Esophagus (tissue), 2 donors: Measurements from ENCODE around the gene RAB7A. TPM values are rescaled to one million over a fixed set of nuclear protein-coding genes. Genes with fewer than 3 reads are reported as not detected.
"Not testable (repeated sequence)": the region's sequence is repeated elsewhere in the genome, so short reads cannot be mapped to it uniquely, and the experiment has no call there.

Experiments used
- H3K27ac ChIP-seq, 2 donors: one replicate each; pipeline ENCODE4 v1.5.1; 2013; ENCODE audit warnings: low read depth in 2 of 2, mild to moderate bottlenecking in 2 of 2, inconsistent platforms in 1 of 2, low read length in 1 of 2, moderate library complexity in 1 of 2
- H3K27me3 ChIP-seq, 2 donors: one replicate each; pipeline ENCODE4 v1.6.1; 2013; ENCODE audit warnings: low read length in 2 of 2, control low read depth in 1 of 2, mild to moderate bottlenecking in 1 of 2; ENCODE audit not compliant: insufficient read depth in 2 of 2, control insufficient read depth in 1 of 2
- H3K36me3 ChIP-seq, 2 donors: one replicate each; pipeline ENCODE4 v1.6.1; 2013; ENCODE audit warnings: low read length in 1 of 2; ENCODE audit not compliant: control insufficient read depth in 2 of 2, insufficient read depth in 2 of 2
- H3K4me1 ChIP-seq, 2 donors: one replicate each; pipeline ENCODE4 v1.6.1; 2013; ENCODE audit warnings: low read length in 1 of 2; ENCODE audit not compliant: control insufficient read depth in 2 of 2, insufficient read depth in 2 of 2
- H3K4me3 ChIP-seq, 2 donors: one replicate each; pipeline ENCODE4 v1.5.1; 2013; ENCODE audit warnings: low read length in 2 of 2, mild to moderate bottlenecking in 2 of 2, low read depth in 1 of 2, moderate library complexity in 1 of 2
- H3K9me3 ChIP-seq, 2 donors: one replicate each; pipeline ENCODE4 v1.6.1; 2013; ENCODE audit warnings: mild to moderate bottlenecking in 2 of 2, low read depth in 1 of 2, low read length in 1 of 2, moderate library complexity in 1 of 2; ENCODE audit not compliant: control insufficient read depth in 2 of 2, insufficient read depth in 1 of 2
- WGBS, 2 donors: extraction: QIAGEN DNeasy Blood & Tissue Kit; methylation state at CpG; one replicate each; pipeline ENCODE4 v1.1.7; 2013; 5-methylcytosine and 5-hydroxymethylcytosine counted together
- polyA plus RNA-seq, 2 donors: library from polyadenylated mRNA; stranded (reverse); fragments of 200-250 nt; gene quantifications; one replicate each; pipeline ENCODE4 v1.2.3, GENCODE V29; 2013
- donor health status: healthy with polysubstance abuse.
- donor health status: Bipolar disorder and iron deficiency.

RAB7A gene
- polyA plus RNA-seq, 2 donors = 132 to 137 TPM

GRCh38 chr3:128748557-128748956 lies 22.6 kb downstream of the RAB7A start:
- Histone ChIP-seq H3K27me3 (no peaks in the 10 kb centered on the region), H3K9me3 (no peaks in the 10 kb centered on the region), H3K4me1 (no peaks in the 10 kb centered on the region), H3K4me3 (no peak overlapping the region), H3K27ac (peak overlapping the region in 1 of 2 donors; percentile 29), H3K36me3 (peaks cover 0 to 5% of the 10 kb centered on the region in 2 donors)
- 79 to 84% methylated on average over 4 of the region's 4 CpGs for WGBS, 2 donors

GRCh38 chr3:128749035-128749434 lies 23.1 kb downstream of the RAB7A start:
- H3K4me3 ChIP-seq = no peak overlapping the region
- H3K27me3 ChIP-seq = no peaks in the 10 kb centered on the region
- H3K9me3 ChIP-seq = no peaks in the 10 kb centered on the region
- peaks cover 0 to 5% of the 10 kb centered on the region in 2 donors for H3K36me3 ChIP-seq
- H3K27ac ChIP-seq = peak overlapping the region in 1 of 2 donors; percentile 29
- no peaks in the 10 kb centered on the region for H3K4me1 ChIP-seq

GRCh38 chr3:128749561-128749960 lies 23.6 kb downstream of the RAB7A start:
- not testable (repeated sequence) for H3K9me3 ChIP-seq, H3K36me3 ChIP-seq, H3K27me3 ChIP-seq, H3K4me1 ChIP-seq, H3K27ac ChIP-seq, H3K4me3 ChIP-seq
- 93 to 95% methylated on average over 5 of the region's 5 CpGs for WGBS, 2 donors

GRCh38 chr3:128753715-128754114 lies 27.7 kb downstream of the RAB7A start:
- H3K27me3 ChIP-seq = no peaks in the 10 kb centered on the region
- H3K36me3 ChIP-seq = no peaks in the 10 kb centered on the region
- 56 to 58% methylated on average over 1 of the region's 1 CpG for WGBS, 2 donors
- H3K9me3 ChIP-seq = no peaks in the 10 kb centered on the region
- H3K27ac ChIP-seq = peak overlapping the region in 1 of 2 donors; percentile 64
- H3K4me1 ChIP-seq = no peaks in the 10 kb centered on the region
- no peak overlapping the region for H3K4me3 ChIP-seq

- no peaks in the 10 kb centered on the region for H3K27me3 ChIP-seq
- WGBS, 2 donors = 84 to 92% methylated on average over 5 of the region's 5 CpGs
- H3K9me3 ChIP-seq = no peaks in the 10 kb centered on the region
- H3K36me3 ChIP-seq = peaks cover 0 to 5% of the 10 kb centered on the region in 2 donors
- no peak overlapping the region for H3K27ac ChIP-seq
- H3K4me3 ChIP-seq = no peak overlapping the region
- H3K4me1 ChIP-seq = peaks cover 0 to 4% of the 10 kb centered on the region in 2 donors
Observed at GRCh38 chr3:128760042-128760441, 34.1 kb downstream of the RAB7A start.

GRCh38 chr3:128760881-128761280 lies 34.9 kb downstream of the RAB7A start:
- H3K36me3 ChIP-seq = peaks cover 0 to 6% of the 10 kb centered on the region in 2 donors
- no peaks in the 10 kb centered on the region for H3K9me3 ChIP-seq
- no peak overlapping the region for H3K27ac ChIP-seq
- no peaks in the 10 kb centered on the region for H3K27me3 ChIP-seq
- no peak overlapping the region for H3K4me3 ChIP-seq
- WGBS, 2 donors = 79 to 87% methylated on average over 3 of the region's 3 CpGs
- peaks cover 0 to 4% of the 10 kb centered on the region in 2 donors for H3K4me1 ChIP-seq

GRCh38 chr3:128761392-128761791 lies 35.4 kb downstream of the RAB7A start:
- H3K36me3 ChIP-seq = peaks cover 0 to 6% of the 10 kb centered on the region in 2 donors
- H3K4me1 ChIP-seq = peaks cover 0 to 4% of the 10 kb centered on the region in 2 donors
- H3K27ac ChIP-seq = no peak overlapping the region
- no peaks in the 10 kb centered on the region for H3K27me3 ChIP-seq
- H3K4me3 ChIP-seq = no peak overlapping the region
- no peaks in the 10 kb centered on the region for H3K9me3 ChIP-seq

GRCh38 chr3:128763967-128764366 lies 38.0 kb downstream of the RAB7A start:
- H3K9me3 ChIP-seq = no peaks in the 10 kb centered on the region
- WGBS, 2 donors = 82 to 87% methylated on average over 5 of the region's 5 CpGs
- no peak overlapping the region for H3K27ac ChIP-seq
- H3K27me3 ChIP-seq = no peaks in the 10 kb centered on the region
- no peak overlapping the region for H3K4me3 ChIP-seq
- peaks cover 4 to 7% of the 10 kb centered on the region in 2 donors for H3K4me1 ChIP-seq
- peaks cover 0 to 6% of the 10 kb centered on the region in 2 donors for H3K36me3 ChIP-seq

- Histone ChIP-seq H3K36me3 (peaks cover 0 to 6% of the 10 kb centered on the region in 2 donors), H3K27ac (no peak overlapping the region), H3K4me3 (no peak overlapping the region), H3K27me3 (no peaks in the 10 kb centered on the region), H3K9me3 (no peaks in the 10 kb centered on the region), H3K4me1 (peaks cover 4 to 7% of the 10 kb centered on the region in 2 donors)
- 95 to 98% methylated on average over 30 of the region's 30 CpGs for WGBS, 2 donors
Observed at GRCh38 chr3:128764863-128765262, 38.9 kb downstream of the RAB7A start.

GRCh38 chr3:128767094-128767750 lies 41.2 kb downstream of the RAB7A start:
- Histone ChIP-seq H3K27me3 (no peaks in the 10 kb centered on the region), H3K27ac (no peak overlapping the region), H3K9me3 (no peaks in the 10 kb centered on the region), H3K4me3 (no peak overlapping the region), H3K4me1 (peaks cover 4 to 6% of the 10 kb centered on the region in 2 donors), H3K36me3 (peaks cover 0 to 6% of the 10 kb centered on the region in 2 donors)
- 73 to 76% methylated on average over 6 of the region's 6 CpGs for WGBS, 2 donors
